Upper lobe of right lung (tissue), 1 donor: ENCODE results near the gene TEX2. TPM values are rescaled to one million over a fixed set of nuclear protein-coding genes. Genes with fewer than 3 reads are reported as not detected.
"Not testable (repeated sequence)": the region's sequence is repeated elsewhere in the genome, so short reads cannot be mapped to it uniquely, and the experiment has no call there.

Experiments
- ATAC-seq: fragments of 200-7000 bp; cut with Tn5 transposase; one replicate; pipeline ENCODE4 v1.9.1; 2020; ENCODE audit warnings: mild to moderate bottlenecking, moderate library complexity
- DNase-seq: peaks from one replicate; pipeline ENCODE4 v3.0.0-alpha.2; 2020
- H3K27ac ChIP-seq: fragments of 200-600 bp; one replicate; pipeline ENCODE4 v1.8.0; 2022
- H3K27me3 ChIP-seq: fragments of 200-600 bp; one replicate; pipeline ENCODE4 v1.8.0; 2022; ENCODE audit warnings: mild to moderate bottlenecking
- H3K36me3 ChIP-seq: fragments of 200-600 bp; one replicate; pipeline ENCODE4 v1.8.0; 2022
- H3K4me1 ChIP-seq: fragments of 200-600 bp; one replicate; pipeline ENCODE4 v1.8.0; 2022
- H3K4me3 ChIP-seq: fragments of 200-600 bp; one replicate; pipeline ENCODE4 v1.8.0; 2022; ENCODE audit warnings: mild to moderate bottlenecking
- H3K9me3 ChIP-seq: fragments of 200-600 bp; one replicate; pipeline ENCODE4 v1.8.0; 2022
- intact Hi-C: fragments of 100-400 bp; cut with DNase I; formaldehyde crosslinking; loops from one replicate; pipeline ENCODE4 v1.11.0; 2022
- total RNA-seq: library from RNA; stranded (reverse); fragmentation: NEBNext Ultra II Directional; extraction: Animal tissue kit (Norgen Biotek cat#: 25700); gene quantifications from one replicate; pipeline ENCODE4 v1.2.1, GENCODE V29; 2021
- TF ChIP-seq, protein P1 (sequence below): fragments of 200-600 bp; IDR thresholded peaks from one replicate; pipeline ENCODE4 v1.8.0; 2022; ENCODE audit warnings: antibody characterized with exemption
- donor health status: DM: no; HTN: yes; CAD: no; lungs with severe emphysema.

TEX2 gene
- total RNA-seq, 1 donor from 2014 or later = 50.6 TPM

DNA sequence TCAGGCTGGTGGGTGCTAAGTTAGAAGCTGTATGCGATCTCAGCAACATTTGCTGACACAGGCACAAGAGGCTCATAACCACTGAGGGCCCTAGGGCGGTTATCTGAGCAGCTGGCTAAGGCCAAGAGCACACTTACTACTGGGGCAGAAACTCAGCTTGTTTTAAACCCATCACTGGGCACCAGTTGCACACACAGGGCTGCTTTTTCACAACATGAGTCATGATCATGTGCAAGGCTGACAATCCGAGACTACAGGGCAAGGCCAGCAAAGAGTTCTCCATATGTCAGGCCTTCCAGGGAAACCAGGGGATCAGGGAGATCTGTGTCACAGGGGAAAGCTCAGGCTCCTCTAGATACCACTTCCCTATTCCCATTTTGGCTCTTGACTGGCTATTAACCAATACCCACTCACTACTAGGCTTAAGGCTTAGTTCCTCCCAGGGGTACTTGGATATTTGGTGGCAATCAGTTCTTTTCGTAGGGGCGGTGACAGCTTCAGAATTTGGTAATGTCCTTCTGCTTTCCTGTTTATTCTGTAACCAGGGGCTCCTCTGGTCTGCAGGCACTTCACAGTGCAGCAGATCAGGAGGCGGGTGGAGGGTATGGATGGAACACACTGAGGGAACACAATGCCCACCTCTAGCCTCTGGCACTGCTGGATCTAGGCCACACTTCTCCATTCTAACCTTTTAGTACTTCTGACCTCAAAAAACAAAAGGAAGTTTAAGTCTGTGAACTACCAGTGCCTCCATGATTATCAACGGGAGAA is 88.2 kb downstream of the TEX2 start:
- ATAC-seq = peak; percentile 89
- intact Hi-C loops = no loop called here
- peaks cover 39% of the 10 kb centered on the region for H3K4me1 ChIP-seq
- DNase-seq = peak; percentile 70
- peak overlapping the region; percentile 64 for H3K27ac ChIP-seq
- H3K27me3 ChIP-seq = no peaks in the 10 kb centered on the region
- peaks cover 13% of the 10 kb centered on the region for H3K36me3 ChIP-seq
- no peak overlapping the region for H3K4me3 ChIP-seq
- TF ChIP-seq, protein P1, sequence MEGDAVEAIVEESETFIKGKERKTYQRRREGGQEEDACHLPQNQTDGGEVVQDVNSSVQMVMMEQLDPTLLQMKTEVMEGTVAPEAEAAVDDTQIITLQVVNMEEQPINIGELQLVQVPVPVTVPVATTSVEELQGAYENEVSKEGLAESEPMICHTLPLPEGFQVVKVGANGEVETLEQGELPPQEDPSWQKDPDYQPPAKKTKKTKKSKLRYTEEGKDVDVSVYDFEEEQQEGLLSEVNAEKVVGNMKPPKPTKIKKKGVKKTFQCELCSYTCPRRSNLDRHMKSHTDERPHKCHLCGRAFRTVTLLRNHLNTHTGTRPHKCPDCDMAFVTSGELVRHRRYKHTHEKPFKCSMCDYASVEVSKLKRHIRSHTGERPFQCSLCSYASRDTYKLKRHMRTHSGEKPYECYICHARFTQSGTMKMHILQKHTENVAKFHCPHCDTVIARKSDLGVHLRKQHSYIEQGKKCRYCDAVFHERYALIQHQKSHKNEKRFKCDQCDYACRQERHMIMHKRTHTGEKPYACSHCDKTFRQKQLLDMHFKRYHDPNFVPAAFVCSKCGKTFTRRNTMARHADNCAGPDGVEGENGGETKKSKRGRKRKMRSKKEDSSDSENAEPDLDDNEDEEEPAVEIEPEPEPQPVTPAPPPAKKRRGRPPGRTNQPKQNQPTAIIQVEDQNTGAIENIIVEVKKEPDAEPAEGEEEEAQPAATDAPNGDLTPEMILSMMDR = no peak
- H3K9me3 ChIP-seq = no peaks in the 10 kb centered on the region

DNA sequence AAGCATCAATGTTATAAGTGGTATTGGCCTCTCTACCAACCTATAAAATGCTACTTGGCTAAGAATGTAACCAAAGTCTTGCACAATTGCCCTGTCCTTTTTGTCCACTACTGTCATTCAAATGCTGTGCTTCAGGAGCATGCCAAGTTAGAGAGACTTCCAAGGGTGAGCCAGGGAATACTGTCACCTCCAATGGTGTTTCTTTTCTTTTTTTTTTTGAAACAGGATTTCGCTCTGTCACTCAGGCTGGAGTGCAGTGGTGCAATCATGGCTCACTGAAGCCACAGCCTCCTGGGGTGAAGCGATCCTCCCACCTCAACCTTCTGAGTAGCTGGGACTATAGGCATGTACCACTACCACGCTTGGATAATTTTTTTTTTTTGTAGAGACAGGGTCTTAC is 89.4 kb downstream of the TEX2 start:
- H3K27ac ChIP-seq = peak overlapping the region; percentile 64
- H3K4me3 ChIP-seq = no peak overlapping the region
- no peaks in the 10 kb centered on the region for H3K9me3 ChIP-seq
- peaks cover 39% of the 10 kb centered on the region for H3K4me1 ChIP-seq
- H3K27me3 ChIP-seq = no peaks in the 10 kb centered on the region
- TF ChIP-seq, protein P1 = no peak
- H3K36me3 ChIP-seq = peaks cover 13% of the 10 kb centered on the region
- intact Hi-C loops = no loop called here
- no peak for ATAC-seq
- DNase-seq = no peak

DNA sequence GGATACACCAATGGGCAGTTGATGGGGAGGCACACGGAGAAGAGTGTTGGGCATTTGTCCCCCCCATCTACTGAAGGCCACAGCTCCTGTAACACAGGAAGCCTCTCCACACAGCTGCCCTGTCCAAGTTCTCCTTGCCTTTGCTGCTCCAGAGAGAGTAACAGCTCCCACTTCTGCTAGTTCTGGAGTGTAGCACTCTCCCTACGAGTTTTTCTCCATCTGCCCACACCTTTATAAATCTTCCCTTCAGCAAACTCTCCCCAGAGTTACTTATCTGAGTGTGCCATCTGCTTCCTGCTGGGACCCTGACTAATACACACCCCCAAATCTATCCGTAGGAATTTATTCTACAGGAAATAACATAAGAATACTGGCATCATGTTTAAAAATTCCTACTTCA is 90.5 kb downstream of the TEX2 start:
- ATAC-seq = peak; percentile 5
- Histone ChIP-seq H3K9me3 (no peaks in the 10 kb centered on the region), H3K36me3 (peaks cover 13% of the 10 kb centered on the region), H3K27ac (no peak overlapping the region), H3K4me3 (no peak overlapping the region), H3K4me1 (peaks cover 34% of the 10 kb centered on the region), H3K27me3 (no peaks in the 10 kb centered on the region)
- DNase-seq = no peak
- intact Hi-C loops = no loop called here
- TF ChIP-seq, protein P1 = no peak

DNA sequence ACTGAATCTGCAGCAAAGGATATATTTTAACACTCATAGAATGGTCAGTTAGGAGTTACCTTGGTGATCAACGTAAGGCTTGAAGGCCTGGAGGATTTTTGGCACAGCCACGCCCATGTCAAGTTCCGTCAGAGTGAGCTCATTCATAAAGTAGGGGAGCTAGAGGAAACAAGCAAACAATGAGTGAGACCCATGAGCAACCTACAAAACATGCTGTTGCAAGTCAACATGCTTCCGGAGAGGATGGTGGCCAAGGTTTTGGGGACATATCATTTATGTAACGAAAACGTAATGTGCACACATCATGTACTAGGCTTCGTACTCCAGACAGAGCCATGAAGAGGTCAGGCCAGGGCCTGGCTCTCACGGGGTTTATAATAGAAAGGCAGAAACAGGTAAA is 92.0 kb downstream of the TEX2 start:
- DNase-seq = no peak
- Histone ChIP-seq H3K36me3 (peaks cover 13% of the 10 kb centered on the region), H3K27me3 (no peaks in the 10 kb centered on the region), H3K4me1 (peaks cover 22% of the 10 kb centered on the region), H3K27ac (no peak overlapping the region), H3K4me3 (no peak overlapping the region), H3K9me3 (no peaks in the 10 kb centered on the region)
- no peak for ATAC-seq
- intact Hi-C loops = no loop called here
- TF ChIP-seq, protein P1 = no peak

DNA sequence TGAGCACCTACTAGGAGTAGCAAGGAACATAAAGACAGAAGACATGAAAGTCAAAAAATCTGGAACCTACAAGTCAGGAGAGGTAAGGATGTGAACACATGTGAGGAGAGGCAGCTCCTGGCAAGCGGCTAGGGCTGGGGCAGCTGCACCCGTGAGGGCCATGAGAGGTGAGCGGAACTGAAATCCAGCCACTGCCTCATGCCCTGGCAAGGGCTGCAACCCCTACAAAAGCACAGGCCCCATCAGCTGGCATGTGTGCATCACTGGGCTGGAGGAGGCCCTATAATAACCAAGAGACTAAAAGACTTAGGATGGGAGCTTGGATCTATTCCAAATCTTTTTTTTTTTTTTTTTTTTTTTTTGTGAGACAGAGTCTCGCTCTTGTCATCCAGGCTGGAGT is 92.8 kb downstream of the TEX2 start:
- no peak for ATAC-seq
- H3K4me1 ChIP-seq = peaks cover 15% of the 10 kb centered on the region
- H3K9me3 ChIP-seq = no peaks in the 10 kb centered on the region
- no peak for DNase-seq
- peaks cover 13% of the 10 kb centered on the region for H3K36me3 ChIP-seq
- no peak overlapping the region for H3K4me3 ChIP-seq
- intact Hi-C loops = no loop called here
- H3K27ac ChIP-seq = no peak overlapping the region
- TF ChIP-seq, protein P1 = no peak
- no peaks in the 10 kb centered on the region for H3K27me3 ChIP-seq

DNA sequence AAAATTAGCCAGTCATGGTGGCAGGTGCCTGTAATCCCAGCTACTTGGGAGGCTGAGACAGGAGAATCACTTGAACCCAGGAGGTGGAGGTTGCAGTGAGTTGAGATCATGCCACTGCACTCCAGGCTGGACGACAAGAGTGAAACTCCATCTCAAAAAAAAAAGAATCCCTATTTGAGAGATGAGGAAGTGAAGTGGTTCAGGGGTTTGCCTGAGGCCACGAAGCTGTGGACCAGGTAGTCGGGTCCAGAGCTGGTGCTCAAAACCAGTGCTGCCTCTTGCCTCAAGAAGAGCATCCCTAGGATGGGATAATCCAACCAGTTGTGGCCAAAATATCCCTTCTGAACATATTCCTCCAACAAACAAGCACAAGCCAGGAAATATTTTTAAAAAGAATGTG is 95.4 kb downstream of the TEX2 start:
- intact Hi-C loops, H3K9me3 ChIP-seq, H3K4me1 ChIP-seq, H3K27ac ChIP-seq, H3K4me3 ChIP-seq, DNase-seq, ATAC-seq, H3K27me3 ChIP-seq: not testable (repeated sequence)
- H3K36me3 ChIP-seq = peaks cover 13% of the 10 kb centered on the region
